GM18909 (cell line): ENCODE data around the gene CTSC.
"Not testable (repeated sequence)": the region's sequence is repeated elsewhere in the genome, so short reads cannot be mapped to it uniquely, and the experiment has no call there.

Source experiments
- ATAC-seq: cut with Tn5 transposase; IDR thresholded peaks from one replicate; pipeline ENCODE4 v1.9.1; 2021; ENCODE audit warnings: mild to moderate bottlenecking; ENCODE audit not compliant: unreplicated experiment, poor library complexity

CTSC gene

GRCh38 chr11:88322881-88323280 lies 14.7 kb downstream of the CTSC start:
- not testable (repeated sequence) for ATAC-seq

DNA sequence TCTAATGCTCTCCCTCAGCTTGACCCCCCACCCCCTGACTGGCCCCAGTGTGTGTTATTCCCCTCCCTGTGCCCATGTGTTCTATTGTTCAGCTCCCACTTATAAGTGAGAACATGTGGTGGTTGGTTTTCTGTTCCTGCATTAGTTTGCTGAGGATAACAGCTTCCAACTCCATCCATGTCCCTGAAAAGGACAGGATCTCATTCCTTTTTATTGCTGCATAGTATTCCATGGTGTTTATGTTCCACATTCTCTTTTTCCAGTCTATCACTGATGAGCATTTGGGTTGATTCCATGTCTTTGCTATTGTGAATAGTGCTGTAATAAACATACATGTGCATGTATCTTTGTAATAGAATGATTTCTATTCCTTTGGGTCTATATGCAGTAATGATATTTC lies 16.1 kb downstream of the CTSC start:
- ATAC-seq = not testable (repeated sequence)

DNA sequence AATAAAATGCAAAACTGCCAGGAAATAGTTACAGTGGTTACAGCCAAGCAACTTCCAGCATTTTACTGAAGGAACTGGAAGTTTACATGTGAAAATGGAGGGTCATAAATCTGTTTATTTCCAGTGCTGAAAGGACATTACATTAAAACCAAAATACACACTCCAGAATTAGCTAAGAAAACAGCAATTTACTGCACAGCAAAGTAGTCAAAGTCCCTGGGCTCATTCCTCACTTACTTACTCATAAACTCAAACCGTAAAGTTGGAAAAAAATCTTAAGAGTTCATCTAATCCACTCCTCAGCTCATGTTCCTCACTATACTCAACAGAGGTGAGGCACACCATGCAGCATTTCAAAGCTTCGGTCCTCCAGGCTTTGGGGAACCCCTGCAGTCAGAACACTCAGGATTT lies 17.4 kb downstream of the CTSC start:
- no peak for ATAC-seq

DNA sequence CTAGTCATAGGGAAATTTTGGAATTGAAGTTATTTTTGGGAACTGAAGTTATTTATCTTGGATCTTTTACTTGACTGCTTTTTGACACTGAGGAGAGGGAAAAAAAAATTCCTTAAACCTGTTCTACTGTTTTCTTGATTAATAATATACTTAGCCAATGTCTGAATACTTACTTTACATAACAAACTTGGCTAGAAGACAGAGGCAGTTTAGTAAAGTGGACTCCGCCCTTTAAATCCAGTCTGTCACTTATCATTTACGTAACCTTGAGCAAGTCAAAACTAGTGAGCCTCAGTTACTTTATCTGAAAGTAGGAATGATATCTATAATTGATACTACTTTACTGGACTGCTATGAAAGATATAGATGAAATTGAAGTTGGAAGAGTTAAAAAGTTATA lies 19.5 kb downstream of the CTSC start:
- ATAC-seq = no peak

DNA sequence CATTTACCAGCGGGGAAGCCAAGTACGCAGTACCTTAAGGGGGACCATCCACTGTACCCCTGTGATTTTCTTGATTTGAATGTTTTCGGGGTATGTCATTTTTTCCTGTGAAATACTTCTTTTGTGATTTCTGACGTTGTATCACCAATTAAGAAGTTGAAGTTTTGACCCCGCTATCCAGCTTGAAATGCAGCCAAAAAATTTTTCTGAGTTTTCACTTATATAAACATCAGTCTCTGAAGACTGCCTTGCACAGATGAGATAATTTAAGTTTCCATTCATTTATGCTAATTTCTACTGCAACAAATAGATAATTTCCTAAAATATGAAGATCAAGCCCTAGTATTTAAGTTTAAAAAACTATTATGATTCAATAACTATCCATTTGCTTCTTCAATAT lies 20.0 kb downstream of the CTSC start:
- ATAC-seq = no peak

DNA sequence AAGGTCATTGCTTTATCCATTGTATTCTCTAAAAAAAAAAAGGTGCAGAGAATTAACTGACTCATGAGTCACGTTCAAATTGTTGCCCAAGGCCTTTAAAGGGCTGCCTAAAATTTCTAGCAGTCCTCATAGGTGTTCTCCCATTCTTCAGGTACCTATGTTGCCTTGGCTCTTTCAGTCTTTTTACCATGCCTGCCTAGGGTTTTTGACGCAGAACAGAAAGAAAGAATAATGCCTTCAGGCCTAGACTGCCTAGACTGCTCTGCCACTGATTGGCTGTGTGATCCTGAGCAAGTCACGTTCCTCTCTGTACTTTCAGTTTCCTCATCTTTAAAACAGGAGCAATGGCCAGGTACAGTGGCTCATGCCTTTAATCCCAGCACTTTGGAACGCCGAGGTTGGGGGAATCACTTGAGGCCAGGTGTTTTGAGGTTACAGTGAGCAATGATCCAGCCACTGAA lies 21.5 kb downstream of the CTSC start:
- ATAC-seq = no peak

DNA sequence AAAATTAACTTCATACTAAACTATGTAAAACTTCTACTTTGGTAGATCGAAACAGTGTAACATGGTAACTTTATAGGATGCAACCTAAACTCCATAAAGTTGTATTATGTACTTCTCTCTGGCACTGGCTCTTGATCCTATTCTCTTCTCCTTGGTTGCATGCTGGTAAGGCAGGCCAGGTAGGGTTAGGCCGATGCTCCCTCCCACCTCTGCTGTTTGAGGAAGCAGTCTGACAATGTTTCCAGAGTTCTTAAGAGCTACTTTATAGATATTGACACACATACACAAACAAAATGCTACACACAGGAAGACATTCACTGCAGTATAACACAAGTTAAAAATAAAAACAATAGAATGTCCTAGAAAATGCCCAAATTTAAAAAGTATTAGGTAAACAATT lies 22.5 kb downstream of the CTSC start:
- no peak for ATAC-seq

DNA sequence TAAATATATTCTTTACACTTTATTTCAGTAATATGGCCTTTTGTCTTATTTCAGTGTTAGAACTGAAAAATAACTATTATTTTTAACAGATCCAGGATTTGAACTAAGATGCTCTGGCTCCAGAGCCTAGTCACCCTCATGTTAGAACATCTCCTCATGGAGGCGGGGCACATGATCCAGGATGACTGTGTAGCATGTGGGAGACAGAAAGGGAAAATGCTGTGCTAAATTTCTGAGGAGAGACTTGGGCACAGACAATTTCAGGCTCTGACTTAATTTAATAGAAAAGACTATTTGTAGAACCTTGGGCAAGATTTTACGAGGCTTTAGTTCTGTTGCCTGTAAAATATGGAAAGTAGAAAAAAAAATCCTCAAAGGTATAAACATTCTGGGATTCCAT lies 24.1 kb downstream of the CTSC start:
- ATAC-seq = no peak

DNA sequence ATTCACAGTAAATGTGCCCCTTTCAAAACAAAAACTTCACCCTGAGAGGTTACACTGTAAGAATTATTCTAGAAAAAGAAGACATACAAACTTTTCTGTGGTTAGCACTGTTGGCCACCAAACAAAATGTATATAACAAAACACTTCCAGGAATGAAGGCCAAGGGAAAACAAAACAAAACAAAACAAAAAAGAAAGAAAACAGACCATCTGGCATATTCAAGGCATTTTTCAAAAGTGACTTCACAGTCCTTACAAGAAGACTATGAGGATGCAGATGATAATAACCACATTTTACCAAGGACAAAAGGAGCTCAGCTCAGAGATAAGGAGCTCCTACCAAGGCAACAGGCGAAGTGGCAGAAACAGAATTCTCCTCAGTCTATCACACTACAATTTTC lies 24.9 kb downstream of the CTSC start:
- no peak for ATAC-seq

DNA sequence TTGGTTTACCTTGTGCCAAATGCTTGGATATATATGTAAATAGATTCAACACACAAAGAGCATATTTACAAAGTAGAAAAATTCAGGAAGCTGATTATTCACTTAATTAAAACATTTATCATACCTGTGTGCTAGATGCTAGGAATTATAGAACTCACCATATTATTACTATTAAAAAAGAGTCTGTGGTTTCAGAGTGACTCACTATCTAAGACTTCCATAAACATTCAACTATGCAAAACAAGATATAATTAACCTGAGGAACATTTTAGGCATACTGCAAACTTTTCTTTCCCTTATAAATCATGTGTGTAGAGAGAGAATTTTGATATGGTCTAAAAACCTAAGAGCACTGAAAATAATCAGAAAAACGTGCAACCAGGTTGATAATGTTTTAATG lies 27.3 kb downstream of the CTSC start:
- ATAC-seq = no peak

DNA sequence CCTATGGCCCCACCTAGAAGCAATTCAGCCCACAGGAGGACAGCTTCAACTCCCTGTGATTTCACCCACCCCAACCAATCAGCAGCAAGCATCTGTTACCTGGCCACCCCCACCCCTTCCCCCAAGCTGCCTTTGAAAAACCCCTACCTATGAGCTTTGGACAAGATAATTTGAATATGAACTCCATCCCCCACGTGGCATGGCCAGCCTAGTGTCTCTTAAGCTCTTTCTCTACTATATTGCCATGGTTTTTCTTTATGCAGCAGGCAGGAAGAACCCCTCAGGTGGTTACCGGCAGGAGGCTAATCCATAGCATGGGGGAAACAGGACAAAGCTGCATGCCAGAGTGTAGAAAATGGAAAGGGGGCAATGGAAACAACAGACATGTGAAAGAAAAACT lies 29.0 kb downstream of the CTSC start:
- ATAC-seq = no peak

DNA sequence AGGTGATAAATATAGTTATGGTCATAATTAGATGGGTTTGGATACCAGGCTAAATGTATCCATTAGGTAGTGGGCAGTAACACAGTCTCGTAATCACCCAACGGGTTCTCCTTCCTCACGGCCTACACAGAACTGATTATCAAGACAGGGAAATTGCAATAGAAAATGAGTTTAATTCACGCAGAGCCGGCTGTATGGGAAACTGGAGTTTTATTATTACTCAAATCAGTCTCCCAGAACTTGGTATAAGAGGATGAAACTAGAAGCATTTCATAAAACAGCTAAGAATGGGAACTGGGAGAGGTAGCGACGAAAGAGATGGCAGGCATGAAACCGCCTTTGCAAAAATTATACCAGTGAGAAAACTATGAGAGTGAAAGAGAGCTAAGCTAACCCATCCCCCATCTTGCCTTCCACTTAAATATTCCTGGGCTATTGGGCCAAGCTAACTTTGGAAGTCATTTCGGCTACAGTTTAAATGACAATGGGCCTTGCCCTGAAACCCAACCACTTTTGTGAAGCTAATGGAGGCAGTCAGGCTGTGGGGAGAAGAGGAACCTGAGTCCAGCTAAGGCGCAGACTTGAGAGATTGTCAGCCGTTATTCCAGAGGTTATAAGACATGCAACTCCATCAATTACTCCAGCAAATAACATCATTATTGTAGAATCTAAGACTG lies 29.6 kb downstream of the CTSC start:
- ATAC-seq = peak; percentile 51

- ATAC-seq = no peak
These were observed 30.8 kb downstream of the CTSC start for GRCh38 chr11:88306785-88307184.

- ATAC-seq = no peak
These were observed 32.1 kb downstream of the CTSC start for GRCh38 chr11:88305430-88305829.

DNA sequence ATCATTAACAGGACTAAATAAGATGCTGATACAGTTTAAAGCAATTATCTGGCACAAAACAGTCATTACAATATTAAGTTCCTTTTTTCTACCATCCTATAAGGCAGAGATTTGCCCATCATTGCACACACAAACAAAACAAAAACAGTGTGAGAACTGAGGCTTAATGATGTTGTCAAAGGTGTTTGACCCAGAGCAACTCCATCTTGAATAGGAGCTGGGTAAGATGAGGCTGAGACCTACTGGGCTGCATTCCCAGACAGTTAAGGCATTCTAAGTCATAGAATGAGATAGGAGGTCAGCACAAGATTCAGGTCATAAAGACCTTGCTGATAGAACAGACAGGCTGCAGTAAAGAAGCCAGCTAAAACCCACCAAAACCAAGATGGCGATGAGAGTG lies 33.2 kb downstream of the CTSC start:
- no peak for ATAC-seq

DNA sequence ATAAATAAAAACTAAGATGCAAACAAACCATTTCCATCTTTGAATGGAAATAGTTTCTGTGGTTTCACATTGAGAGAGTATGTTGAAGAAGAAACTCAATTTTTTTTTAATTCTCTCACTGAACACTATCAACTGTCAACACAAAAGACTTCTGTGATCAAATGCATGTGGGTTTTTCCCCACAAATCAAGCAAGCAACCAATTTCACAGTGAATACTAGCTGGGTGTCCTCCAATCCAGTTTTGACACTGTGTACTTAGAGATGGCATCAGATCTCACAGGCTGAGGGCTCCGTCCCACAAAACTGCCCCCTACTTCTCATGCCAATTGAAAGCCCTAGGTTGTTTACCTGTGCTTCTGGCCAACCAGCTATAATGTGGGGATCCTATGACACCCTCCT lies 34.5 kb downstream of the CTSC start:
- ATAC-seq = no peak

DNA sequence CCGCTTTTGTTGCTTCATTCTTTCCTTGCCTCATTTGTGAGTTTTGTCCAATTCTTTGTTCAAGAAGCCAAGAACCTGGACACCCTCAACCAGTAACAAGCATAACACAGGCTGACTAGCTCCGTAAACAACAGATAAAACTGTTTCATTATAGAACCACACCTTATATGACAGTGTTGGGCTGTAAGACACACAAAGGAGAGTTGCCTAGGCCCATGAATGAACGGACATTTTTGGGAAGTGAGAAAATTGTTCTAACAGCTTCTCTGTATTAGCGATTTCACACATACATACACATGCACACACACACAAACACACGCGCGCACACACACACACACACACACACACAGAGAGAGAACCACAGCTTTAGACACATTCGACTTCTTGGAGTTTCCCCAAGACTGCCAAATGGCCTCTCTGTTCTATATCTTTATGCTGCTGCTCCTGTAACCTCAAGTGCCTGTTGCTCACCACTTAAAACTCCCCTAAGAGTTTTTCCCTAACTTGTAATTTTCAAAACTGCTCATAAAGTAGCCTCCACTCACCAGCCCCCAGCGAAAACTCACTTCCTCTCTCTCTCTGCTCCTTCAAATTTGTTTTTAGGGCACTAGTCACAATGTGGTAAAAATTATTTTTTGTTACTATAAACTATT lies 35.9 kb downstream of the CTSC start:
- ATAC-seq = peak; percentile 60

GRCh38 chr11:88300888-88301487 lies 36.5 kb downstream of the CTSC start:
- peak; percentile 88 for ATAC-seq

DNA sequence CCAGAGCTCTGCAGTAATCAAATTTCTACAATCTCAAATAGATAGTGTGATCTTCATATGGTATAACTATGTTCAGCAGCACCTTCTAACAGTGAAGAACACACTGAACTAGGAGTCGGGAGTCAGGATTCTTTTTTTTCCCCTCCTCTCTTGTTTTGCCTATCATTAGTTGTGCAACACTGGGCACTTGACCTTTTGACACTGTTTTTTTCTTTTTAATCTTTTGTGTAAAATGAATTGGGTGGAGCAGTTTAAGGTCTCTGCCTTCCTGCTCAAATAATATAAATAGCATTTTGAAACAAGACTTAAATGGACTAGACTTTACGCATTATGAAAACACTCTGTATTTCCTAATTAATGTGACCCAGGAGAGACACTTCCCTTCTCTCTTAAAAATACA lies 39.7 kb downstream of the CTSC start:
- no peak for ATAC-seq

- no peak for ATAC-seq
These were observed 40.1 kb downstream of the CTSC start for GRCh38 chr11:88297421-88297820.

DNA sequence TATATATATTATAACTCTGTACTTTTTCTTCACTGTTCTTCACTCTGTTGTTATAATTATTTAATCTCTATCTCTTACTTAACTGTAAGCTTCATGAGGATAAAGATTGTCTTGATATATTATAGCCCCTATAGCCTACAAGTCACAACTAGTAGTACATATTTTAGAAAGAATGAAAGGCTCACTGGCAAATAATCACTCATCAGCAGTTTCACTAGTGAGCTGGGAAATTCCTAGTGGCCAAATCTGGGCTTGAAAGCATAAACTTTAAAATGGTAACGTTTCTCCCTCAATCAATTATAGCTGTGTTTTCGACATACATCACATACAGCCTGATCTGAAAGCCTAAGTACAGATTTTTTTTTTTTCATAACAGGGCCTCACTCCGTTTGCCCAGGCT lies 42.5 kb downstream of the CTSC start:
- ATAC-seq = no peak

GRCh38 chr11:88293931-88294330 lies 43.6 kb downstream of the CTSC start:
- ATAC-seq = no peak
